Stimulated activated CD4-positive, alpha-beta T cell treated with anti-CD3 and anti-CD28 coated beads, Interleukin-12 subunit alpha, Interleukin-12 subunit beta, amount 100 ng/mL, for 24 hours (primary cell): ENCODE measurements around the gene PTP4A1.

Experiments
- DNase-seq, 2 experiments: peaks; one replicate each; pipeline ENCODE4 v3.0.0-alpha.2; 2020; ENCODE audit warnings: low read depth in 2 of 2

PTP4A1 gene

GRCh38 chr6:63556369-63556768 is 15.9 kb upstream of the PTP4A1 start:
- no peak for DNase-seq

GRCh38 chr6:63558278-63558677 is 14.0 kb upstream of the PTP4A1 start:
- DNase-seq, result no peak

- no peak for DNase-seq
Measured at GRCh38 chr6:63560801-63561287, 11.4 kb upstream of the PTP4A1 start.

- no peak for DNase-seq
Measured at GRCh38 chr6:63561288-63561687, 11.0 kb upstream of the PTP4A1 start.

GRCh38 chr6:63563235-63563634 is 9.0 kb upstream of the PTP4A1 start:
- DNase-seq, result no peak

- DNase-seq, result no peak
Measured at GRCh38 chr6:63565058-63565726, 7.1 kb upstream of the PTP4A1 start.

GRCh38 chr6:63565727-63566596 is 6.3 kb upstream of the PTP4A1 start:
- DNase-seq, result no peak

- no peak for DNase-seq
Measured at GRCh38 chr6:63567966-63568365, 4.3 kb upstream of the PTP4A1 start.

- peak in 1 of 2 experiments; percentile 15 for DNase-seq
Measured at GRCh38 chr6:63571361-63572043, 778 bp upstream of the PTP4A1 start.

GRCh38 chr6:63572747-63573075 is 431 bp downstream of the PTP4A1 start:
- DNase-seq, result no peak

- peak; percentile 32 to 53 for DNase-seq
Measured at GRCh38 chr6:63573076-63573898, 1.0 kb downstream of the PTP4A1 start.

GRCh38 chr6:63573899-63574553 is 1.7 kb downstream of the PTP4A1 start:
- no peak for DNase-seq

- no peak for DNase-seq
Measured at GRCh38 chr6:63574554-63574900, 2.2 kb downstream of the PTP4A1 start.

- DNase-seq, result no peak
Measured at GRCh38 chr6:63576147-63576772, 4.0 kb downstream of the PTP4A1 start.

GRCh38 chr6:63576985-63577712 is 4.9 kb downstream of the PTP4A1 start:
- no peak for DNase-seq

GRCh38 chr6:63578757-63579156 is 6.5 kb downstream of the PTP4A1 start:
- no peak for DNase-seq

GRCh38 chr6:63579937-63580703 is 7.8 kb downstream of the PTP4A1 start:
- DNase-seq, result no peak

GRCh38 chr6:63580704-63580961 is 8.4 kb downstream of the PTP4A1 start:
- no peak for DNase-seq

- DNase-seq, result no peak
Measured at GRCh38 chr6:63581355-63582013, 9.2 kb downstream of the PTP4A1 start.
